Measurements from ENCODE around the gene BHMT.

GRCh38 chr5:79122973-79123372 is 11.4 kb downstream of the BHMT start:
- TF ChIP-seq, protein P1, sequence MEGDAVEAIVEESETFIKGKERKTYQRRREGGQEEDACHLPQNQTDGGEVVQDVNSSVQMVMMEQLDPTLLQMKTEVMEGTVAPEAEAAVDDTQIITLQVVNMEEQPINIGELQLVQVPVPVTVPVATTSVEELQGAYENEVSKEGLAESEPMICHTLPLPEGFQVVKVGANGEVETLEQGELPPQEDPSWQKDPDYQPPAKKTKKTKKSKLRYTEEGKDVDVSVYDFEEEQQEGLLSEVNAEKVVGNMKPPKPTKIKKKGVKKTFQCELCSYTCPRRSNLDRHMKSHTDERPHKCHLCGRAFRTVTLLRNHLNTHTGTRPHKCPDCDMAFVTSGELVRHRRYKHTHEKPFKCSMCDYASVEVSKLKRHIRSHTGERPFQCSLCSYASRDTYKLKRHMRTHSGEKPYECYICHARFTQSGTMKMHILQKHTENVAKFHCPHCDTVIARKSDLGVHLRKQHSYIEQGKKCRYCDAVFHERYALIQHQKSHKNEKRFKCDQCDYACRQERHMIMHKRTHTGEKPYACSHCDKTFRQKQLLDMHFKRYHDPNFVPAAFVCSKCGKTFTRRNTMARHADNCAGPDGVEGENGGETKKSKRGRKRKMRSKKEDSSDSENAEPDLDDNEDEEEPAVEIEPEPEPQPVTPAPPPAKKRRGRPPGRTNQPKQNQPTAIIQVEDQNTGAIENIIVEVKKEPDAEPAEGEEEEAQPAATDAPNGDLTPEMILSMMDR (conservative IDR thresholded peaks at IDR 0.05), result no peak
- TF ChIP-seq EZH2 (IDR thresholded peaks at IDR 0.05; ENCODE audit: low read depth), result no peak
